CD1c-positive myeloid dendritic cell (primary cell): Measurements from ENCODE around the gene FOXN3.
A peak's percentile ranks its signal among the peaks of the same experiment; 100 is the strongest.

Experiments
- DNase-seq: peaks from one replicate; pipeline ENCODE4 v3.0.0-alpha.2; 2016; ENCODE audit errors: extremely low spot score

FOXN3 gene

GRCh38 chr14:89417091-89417464 lies at the start of gene FOXN3:
FOXN3 (minus strand) TSS chr14:89417233; CDS start chr14:89412476, 4,757 bp downstream.
- peak; percentile 96 for DNase-seq

GRCh38 chr14:89466484-89466883 lies 49.5 kb upstream of the FOXN3 start:
- no peak for DNase-seq

GRCh38 chr14:89465876-89466275 lies 48.8 kb upstream of the FOXN3 start:
- DNase-seq: no peak

GRCh38 chr14:89461256-89461655 lies 44.2 kb upstream of the FOXN3 start:
- DNase-seq: no peak

- peak; percentile 64 for DNase-seq
Observed at GRCh38 chr14:89458713-89459420, 41.8 kb upstream of the FOXN3 start.

- DNase-seq: no peak
Observed at GRCh38 chr14:89457007-89457406, 40.0 kb upstream of the FOXN3 start.

- DNase-seq: no peak
Observed at GRCh38 chr14:89455412-89455811, 38.4 kb upstream of the FOXN3 start.

- no peak for DNase-seq
Observed at GRCh38 chr14:89454996-89455395, 38.0 kb upstream of the FOXN3 start.

- no peak for DNase-seq
Observed at GRCh38 chr14:89452281-89452680, 35.2 kb upstream of the FOXN3 start.

- DNase-seq: no peak
Observed at GRCh38 chr14:89451229-89451628, 34.2 kb upstream of the FOXN3 start.

- DNase-seq: peak; percentile 63
Observed at GRCh38 chr14:89447182-89447944, 30.3 kb upstream of the FOXN3 start.

- DNase-seq: peak; percentile 74
Observed at GRCh38 chr14:89445273-89445973, 28.4 kb upstream of the FOXN3 start.

- DNase-seq: no peak
Observed at GRCh38 chr14:89444516-89445125, 27.6 kb upstream of the FOXN3 start.

- peak; percentile 77 for DNase-seq
Observed at GRCh38 chr14:89444044-89444443, 27.0 kb upstream of the FOXN3 start.

GRCh38 chr14:89443042-89443629 lies 26.1 kb upstream of the FOXN3 start:
- DNase-seq: no peak

GRCh38 chr14:89442280-89442679 lies 25.2 kb upstream of the FOXN3 start:
- no peak for DNase-seq

GRCh38 chr14:89440986-89441909 lies 24.2 kb upstream of the FOXN3 start:
- no peak for DNase-seq

GRCh38 chr14:89435892-89436656 lies 19.0 kb upstream of the FOXN3 start:
- no peak for DNase-seq

- peak; percentile 12 for DNase-seq
Observed at GRCh38 chr14:89435492-89435891, 18.5 kb upstream of the FOXN3 start.

- DNase-seq: no peak
Observed at GRCh38 chr14:89432226-89432625, 15.2 kb upstream of the FOXN3 start.
